ENCODE measurements around the gene CYP1A2. TPM values are rescaled to one million over a fixed set of nuclear protein-coding genes. Genes with fewer than 3 reads are reported as not detected.
"Not testable (repeated sequence)": the region's sequence is repeated elsewhere in the genome, so short reads cannot be mapped to it uniquely, and the experiment has no call there.

Gene CYP1A2
- total RNA-seq, 1 donor from 2014 or later: not detected

- no peaks in the 10 kb centered on the region for H3K36me3 Mint-ChIP-seq (ENCODE audit: low read depth)
- intact Hi-C loops (cut with micrococcal nuclease): no loop called here
- peaks cover 15% of the 10 kb centered on the region for H3K27me3 Mint-ChIP-seq (ENCODE audit: low read depth)
- H3K27ac Mint-ChIP-seq: no peak overlapping the region
- DNase-seq (ENCODE audit: low spot score): peak; percentile 45
- H3K4me3 Mint-ChIP-seq (ENCODE audit: low read depth): peak overlapping the region; percentile 70
- H3K4me1 Mint-ChIP-seq (ENCODE audit: low read depth): peaks cover 9% of the 10 kb centered on the region
- no peaks in the 10 kb centered on the region for H3K9me3 Mint-ChIP-seq
Measured at GRCh38 chr15:74725845-74726773, 22.5 kb upstream of the CYP1A2 start.

- H3K4me3 Mint-ChIP-seq (ENCODE audit: low read depth): peak overlapping the region; percentile 70
- intact Hi-C loops (cut with micrococcal nuclease): no loop called here
- DNase-seq (ENCODE audit: low spot score): no peak
- no peaks in the 10 kb centered on the region for H3K9me3 Mint-ChIP-seq
- peaks cover 9% of the 10 kb centered on the region for H3K4me1 Mint-ChIP-seq (ENCODE audit: low read depth)
- H3K27me3 Mint-ChIP-seq (ENCODE audit: low read depth): peaks cover 15% of the 10 kb centered on the region
- H3K36me3 Mint-ChIP-seq (ENCODE audit: low read depth): no peaks in the 10 kb centered on the region
- H3K27ac Mint-ChIP-seq: no peak overlapping the region
Measured at GRCh38 chr15:74726774-74727164, 21.9 kb upstream of the CYP1A2 start.

- no peak overlapping the region for H3K4me3 Mint-ChIP-seq (ENCODE audit: low read depth)
- intact Hi-C loops (cut with micrococcal nuclease): no loop called here
- no peaks in the 10 kb centered on the region for H3K9me3 Mint-ChIP-seq
- no peak for DNase-seq (ENCODE audit: low spot score)
- no peaks in the 10 kb centered on the region for H3K36me3 Mint-ChIP-seq (ENCODE audit: low read depth)
- H3K4me1 Mint-ChIP-seq (ENCODE audit: low read depth): peaks cover 9% of the 10 kb centered on the region
- H3K27ac Mint-ChIP-seq: no peak overlapping the region
- H3K27me3 Mint-ChIP-seq (ENCODE audit: low read depth): peaks cover 15% of the 10 kb centered on the region
Measured at GRCh38 chr15:74727727-74728126, 20.9 kb upstream of the CYP1A2 start.

- H3K4me1 Mint-ChIP-seq (ENCODE audit: low read depth); DNase-seq (ENCODE audit: low spot score); H3K36me3 Mint-ChIP-seq (ENCODE audit: low read depth); H3K9me3 Mint-ChIP-seq; H3K4me3 Mint-ChIP-seq (ENCODE audit: low read depth); intact Hi-C loops (cut with micrococcal nuclease); H3K27ac Mint-ChIP-seq: not testable (repeated sequence)
- peaks cover 12% of the 10 kb centered on the region for H3K27me3 Mint-ChIP-seq (ENCODE audit: low read depth)
Measured at GRCh38 chr15:74728699-74729098, 19.9 kb upstream of the CYP1A2 start.

GRCh38 chr15:74729372-74729771 lies 19.3 kb upstream of the CYP1A2 start:
- H3K27me3 Mint-ChIP-seq (ENCODE audit: low read depth): peaks cover 11% of the 10 kb centered on the region
- H3K27ac Mint-ChIP-seq; intact Hi-C loops (cut with micrococcal nuclease); H3K36me3 Mint-ChIP-seq (ENCODE audit: low read depth); H3K4me3 Mint-ChIP-seq (ENCODE audit: low read depth); H3K4me1 Mint-ChIP-seq (ENCODE audit: low read depth); H3K9me3 Mint-ChIP-seq; DNase-seq (ENCODE audit: low spot score): not testable (repeated sequence)

GRCh38 chr15:74730619-74731316 lies 17.9 kb upstream of the CYP1A2 start:
- peaks cover 5% of the 10 kb centered on the region for H3K4me1 Mint-ChIP-seq (ENCODE audit: low read depth)
- intact Hi-C loops (cut with micrococcal nuclease): no loop called here
- H3K4me3 Mint-ChIP-seq (ENCODE audit: low read depth): no peak overlapping the region
- no peaks in the 10 kb centered on the region for H3K36me3 Mint-ChIP-seq (ENCODE audit: low read depth)
- no peak for DNase-seq (ENCODE audit: low spot score)
- H3K9me3 Mint-ChIP-seq: no peaks in the 10 kb centered on the region
- peaks cover 7% of the 10 kb centered on the region for H3K27me3 Mint-ChIP-seq (ENCODE audit: low read depth)
- H3K27ac Mint-ChIP-seq: no peak overlapping the region

- Mint-ChIP-seq H3K9me3 (peaks cover 6% of the 10 kb centered on the region), H3K4me1 (ENCODE audit: low read depth) (no peaks in the 10 kb centered on the region), H3K4me3 (ENCODE audit: low read depth) (no peak overlapping the region), H3K27me3 (ENCODE audit: low read depth) (peaks cover 9% of the 10 kb centered on the region), H3K36me3 (ENCODE audit: low read depth) (no peaks in the 10 kb centered on the region), H3K27ac (no peak overlapping the region)
- DNase-seq (ENCODE audit: low spot score): no peak
- intact Hi-C loops (cut with micrococcal nuclease): no loop called here
Measured at GRCh38 chr15:74732846-74733245, 15.8 kb upstream of the CYP1A2 start.

GRCh38 chr15:74733269-74733668 lies 15.4 kb upstream of the CYP1A2 start:
- intact Hi-C loops (cut with micrococcal nuclease): no loop called here
- no peaks in the 10 kb centered on the region for H3K36me3 Mint-ChIP-seq (ENCODE audit: low read depth)
- no peak for DNase-seq (ENCODE audit: low spot score)
- H3K4me3 Mint-ChIP-seq (ENCODE audit: low read depth): no peak overlapping the region
- H3K27me3 Mint-ChIP-seq (ENCODE audit: low read depth): peaks cover 9% of the 10 kb centered on the region
- H3K9me3 Mint-ChIP-seq: peaks cover 11% of the 10 kb centered on the region
- H3K27ac Mint-ChIP-seq: no peak overlapping the region
- H3K4me1 Mint-ChIP-seq (ENCODE audit: low read depth): peaks cover 2% of the 10 kb centered on the region

GRCh38 chr15:74735305-74735704 lies 13.3 kb upstream of the CYP1A2 start:
- Mint-ChIP-seq H3K27me3 (ENCODE audit: low read depth) (peaks cover 9% of the 10 kb centered on the region), H3K9me3 (peaks cover 12% of the 10 kb centered on the region), H3K27ac (no peak overlapping the region), H3K36me3 (ENCODE audit: low read depth) (no peaks in the 10 kb centered on the region), H3K4me1 (ENCODE audit: low read depth) (peaks cover 4% of the 10 kb centered on the region), H3K4me3 (ENCODE audit: low read depth) (no peak overlapping the region)
- DNase-seq (ENCODE audit: low spot score): no peak
- intact Hi-C loops (cut with micrococcal nuclease): no loop called here

GRCh38 chr15:74738239-74738638 lies 10.4 kb upstream of the CYP1A2 start:
- not testable (repeated sequence) for H3K27ac Mint-ChIP-seq; H3K4me3 Mint-ChIP-seq (ENCODE audit: low read depth)

GRCh38 chr15:74742422-74742821 lies 6.2 kb upstream of the CYP1A2 start:
- H3K27ac Mint-ChIP-seq: no peak overlapping the region
- DNase-seq (ENCODE audit: low spot score): no peak
- no peak overlapping the region for H3K4me3 Mint-ChIP-seq (ENCODE audit: low read depth)
- intact Hi-C loops (cut with micrococcal nuclease): no loop called here
- H3K36me3 Mint-ChIP-seq (ENCODE audit: low read depth): no peaks in the 10 kb centered on the region
- peaks cover 9% of the 10 kb centered on the region for H3K9me3 Mint-ChIP-seq
- peaks cover 4% of the 10 kb centered on the region for H3K4me1 Mint-ChIP-seq (ENCODE audit: low read depth)
- H3K27me3 Mint-ChIP-seq (ENCODE audit: low read depth): peaks cover 1% of the 10 kb centered on the region

More at GRCh38 chr15:74738239-74738638, 10.4 kb upstream of the CYP1A2 start:
- H3K27me3 Mint-ChIP-seq (ENCODE audit: low read depth); intact Hi-C loops (cut with micrococcal nuclease); H3K36me3 Mint-ChIP-seq (ENCODE audit: low read depth); H3K4me1 Mint-ChIP-seq (ENCODE audit: low read depth); DNase-seq (ENCODE audit: low spot score): not testable (repeated sequence)
- H3K9me3 Mint-ChIP-seq: peaks cover 12% of the 10 kb centered on the region

GRCh38 chr15:74746389-74746788 lies 2.3 kb upstream of the CYP1A2 start:
- Mint-ChIP-seq H3K27me3 (ENCODE audit: low read depth) (peaks cover 1% of the 10 kb centered on the region), H3K4me1 (ENCODE audit: low read depth) (no peaks in the 10 kb centered on the region), H3K36me3 (ENCODE audit: low read depth) (no peaks in the 10 kb centered on the region), H3K4me3 (ENCODE audit: low read depth) (no peak overlapping the region), H3K27ac (no peak overlapping the region), H3K9me3 (no peaks in the 10 kb centered on the region)
- intact Hi-C loops (cut with micrococcal nuclease): no loop called here
- DNase-seq (ENCODE audit: low spot score): no peak

- intact Hi-C loops (cut with micrococcal nuclease): no loop called here
- H3K4me3 Mint-ChIP-seq (ENCODE audit: low read depth): no peak overlapping the region
- H3K27me3 Mint-ChIP-seq (ENCODE audit: low read depth): peaks cover 1% of the 10 kb centered on the region
- no peak overlapping the region for H3K27ac Mint-ChIP-seq
- H3K4me1 Mint-ChIP-seq (ENCODE audit: low read depth): no peaks in the 10 kb centered on the region
- no peak for DNase-seq (ENCODE audit: low spot score)
- no peaks in the 10 kb centered on the region for H3K36me3 Mint-ChIP-seq (ENCODE audit: low read depth)
- no peaks in the 10 kb centered on the region for H3K9me3 Mint-ChIP-seq
Measured at GRCh38 chr15:74749832-74750231, 1.2 kb downstream of the CYP1A2 start.
